ENCODE data around the gene PVR. TPM values are rescaled to one million over a fixed set of nuclear protein-coding genes. Genes with fewer than 3 reads are reported as not detected.
A peak's percentile ranks its signal among the peaks of the same experiment; 100 is the strongest.

PVR gene
- total and polyA plus RNA-seq, 2 of the 4 experiments (the other 2 are of a cell fraction): 106 to 122 TPM

DNA sequence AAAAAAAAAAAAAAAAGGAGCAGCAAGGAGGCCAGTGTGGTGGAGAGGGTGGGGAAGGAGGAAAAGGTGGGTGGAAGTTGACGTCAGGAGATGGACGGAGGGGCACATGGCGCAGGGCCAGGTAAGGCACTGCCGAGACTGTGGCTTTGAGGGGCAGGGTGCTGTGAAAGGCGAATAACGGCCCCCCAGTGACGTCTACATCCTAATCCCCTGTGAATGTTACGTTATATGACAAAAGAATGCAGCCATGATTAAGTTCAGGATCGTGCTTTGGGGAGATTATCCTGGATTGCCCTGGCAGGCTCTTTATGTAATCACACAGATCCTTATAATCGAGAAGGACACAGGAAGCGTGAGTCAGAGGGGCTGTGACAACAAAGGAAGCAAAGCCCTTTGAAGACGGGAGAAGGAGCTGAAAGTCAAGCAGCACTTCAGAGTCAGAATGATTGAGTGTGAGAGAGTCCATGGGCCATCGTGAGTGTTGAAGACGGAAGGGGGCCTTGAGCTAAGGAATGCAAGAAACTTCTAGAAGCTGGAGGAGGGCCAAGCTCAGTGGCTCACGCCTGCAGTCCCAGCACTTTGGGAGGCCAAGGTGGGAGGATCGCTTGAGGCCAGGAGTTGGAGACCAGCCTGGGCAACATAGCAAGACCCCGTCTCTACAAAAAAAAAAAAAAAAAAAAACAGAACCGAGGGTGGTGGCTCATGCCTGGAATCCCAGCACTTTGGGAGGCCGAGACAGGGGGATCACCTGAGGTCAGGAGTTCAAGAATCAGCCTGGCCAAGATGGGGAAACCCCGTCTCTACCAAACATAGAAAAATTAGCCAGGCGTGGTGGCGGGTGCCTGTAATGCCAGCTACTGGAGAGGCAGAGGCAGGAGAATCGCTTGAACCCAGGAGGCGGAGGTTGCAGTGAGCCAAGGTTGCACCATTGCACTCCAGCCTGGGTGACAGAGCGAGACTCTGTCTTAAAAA is 41.5 kb downstream of the PVR start:
- H3K4ac ChIP-seq (ENCODE audit: low read depth, low read length): peak overlapping the region; percentile 95
- peak overlapping the region; percentile 46 to 99 for H4K8ac ChIP-seq (ENCODE audit: low read depth in 2 of 2, low read length in 2 of 2)
- peak overlapping the region; percentile 48 for H3K4me2 ChIP-seq (ENCODE audit: low read depth, low read length)
- ChIA-PET CTCF (no interaction called here), POLR2A (ENCODE audit: unreplicated experiment) (no interaction called here)
- H4K91ac ChIP-seq (ENCODE audit: insufficient read depth, low read depth, low read length): peak overlapping the region; percentile 93
- H2AFZ ChIP-seq (replicated peaks; ENCODE audit: low read length, poor library complexity): peak overlapping the region; percentile 95
- H4K5ac ChIP-seq (ENCODE audit: low read depth, low read length): peak overlapping the region; percentile 74
- peak overlapping the region; percentile 89 for H2BK15ac ChIP-seq (ENCODE audit: low read depth, low read length)
- H3K27me3 ChIP-seq (ENCODE audit: control insufficient read depth, insufficient read depth, low read length): no peaks in the 10 kb centered on the region
- H2BK20ac ChIP-seq (ENCODE audit: low read depth, low read length): peak overlapping the region; percentile 94; the same call in 1 of the 2 replicates
- peak overlapping the region; percentile 86; the same call in 1 of the 2 replicates for H3K23ac ChIP-seq (ENCODE audit: low read depth, low read length)
- in situ Hi-C loops (cut with MboI; ENCODE audit: low sequenced_read_pairs) (loop anchor here (10.0 kb wide), 1 partner anchor 270 kb away; the partner anchor contains the start of gene CLPTM1), intact Hi-C loops (cut with micrococcal nuclease) (no loop called here), dilution Hi-C loops (cut with HindIII; ENCODE audit: low sequenced_read_pairs, unreplicated experiment) (no loop called here)
- H3K4me1 ChIP-seq (ENCODE audit: control insufficient read depth, insufficient read depth, low read length): peaks cover 2% of the 10 kb centered on the region
- H2BK120ac ChIP-seq (ENCODE audit: low read depth, low read length): peak overlapping the region; percentile 96
- H2BK5ac ChIP-seq (ENCODE audit: low read depth, low read length, poor library complexity, severe bottlenecking): peak overlapping the region; percentile 99
- no peaks in the 10 kb centered on the region for H3K9me3 ChIP-seq (ENCODE audit: control insufficient read depth, insufficient read depth, low read length)
- H4K20me1 ChIP-seq (ENCODE audit: insufficient read depth, low read length): no peaks in the 10 kb centered on the region
- peak overlapping the region; percentile 82 for H3K27ac ChIP-seq (ENCODE audit: insufficient read depth, low read length)
- H3K36me3 ChIP-seq (ENCODE audit: control insufficient read depth, insufficient read depth, low read length): peaks cover 13% of the 10 kb centered on the region; the same call in 1 of the 2 replicates
- peak overlapping the region; percentile 98 for H2AK5ac ChIP-seq (ENCODE audit: low read depth, low read length)
- DNase-seq (peak; percentile 97), ATAC-seq (ENCODE audit: low read depth) (peak; percentile 67)
- no peaks in the 10 kb centered on the region; the same call in 1 of the 2 replicates for H3K9me1 ChIP-seq (ENCODE audit: insufficient read depth, low read length)
- TF ChIP-seq SMC3 (IDR thresholded peaks at IDR 0.05; ENCODE audit: low read depth, low read length) (no peak), RAD21 (IDR thresholded peaks at IDR 0.05; ENCODE audit: low read length) (no peak), CEBPB (IDR thresholded peaks at IDR 0.05; ENCODE audit: low read depth, low read length) (peak; percentile 49), RCOR1 (IDR thresholded peaks at IDR 0.05; ENCODE audit: insufficient replicate concordance, low read length) (no peak), RFX5 (IDR thresholded peaks at IDR 0.05; ENCODE audit: low read depth, low read length) (no peak), POLR2A (IDR thresholded peaks at IDR 0.05; ENCODE audit: low read depth, low read length) (no peak), MAZ (IDR thresholded peaks at IDR 0.05; ENCODE audit: borderline replicate concordance, low read depth, low read length) (0 out of 2 replicates have a peak, but pooled peaks have one; percentile 32), ELK1 (IDR thresholded peaks at IDR 0.05; ENCODE audit: borderline replicate concordance, low read depth, low read length) (no peak), NFE2L2 (IDR thresholded peaks at IDR 0.05; ENCODE audit: low read depth, low read length) (no peak), BHLHE40 (IDR thresholded peaks at IDR 0.05; ENCODE audit: low read depth, low read length) (peak; percentile 76), MXI1 (IDR thresholded peaks at IDR 0.05; ENCODE audit: borderline replicate concordance, low read depth, low read length) (no peak), FOS (IDR thresholded peaks at IDR 0.05; ENCODE audit: low read depth, low read length) (peak; percentile 85), MAFK (IDR thresholded peaks at IDR 0.05; ENCODE audit: low read depth, low read length) (no peak), CHD1 (IDR thresholded peaks at IDR 0.05; ENCODE audit: low read depth, low read length) (no peak)
- 0 out of 2 replicates have a peak overlapping the region, but pooled peaks have one; percentile 5 for H3K9ac ChIP-seq (ENCODE audit: low read depth, low read length)
- H3K18ac ChIP-seq (ENCODE audit: low read depth, low read length): peak overlapping the region; percentile 62
- peak overlapping the region; percentile 97 for H2AK9ac ChIP-seq (replicated peaks; ENCODE audit: low read depth, low read length, poor library complexity)
- 0% methylated on average over 4 of the region's 25 CpGs; no CpG with 5 or more reads in 1 of the 2 experiments for WGBS, 2 experiments (ENCODE audit: extremely low coverage in 2 of 2, insufficient read length in 1 of 2)
- no TSS peak for BruUV-seq (replicated peaks)
- H3K79me1 ChIP-seq (ENCODE audit: low read depth in 1 of 2, low read length in 2 of 2): 0 out of 4 replicates have a peak, but pooled peaks cover 0 to 3% of the 10 kb centered on the region in 2 experiments
- H3K14ac ChIP-seq (replicated peaks; ENCODE audit: low read depth, low read length): peak overlapping the region; percentile 93
- no peak overlapping the region for H3K4me3 ChIP-seq (ENCODE audit: insufficient read depth, low read depth, low read length)
- no peak overlapping the region for H3K56ac ChIP-seq (ENCODE audit: extremely low read depth, insufficient read depth, low read length)
